HepG2 (cell line): ENCODE data around the gene GPHN. TPM values are rescaled to one million over a fixed set of nuclear protein-coding genes. Genes with fewer than 3 reads are reported as not detected.
A peak's percentile ranks its signal among the peaks of the same experiment; 100 is the strongest.

Experiments
- ATAC-seq: fragments of 200-7000 bp; cut with Tn5 transposase; 3 replicates; pipeline ENCODE4 v1.9.1; 2020; ENCODE audit warnings: mild to moderate bottlenecking, moderate library complexity
- BruUV-seq: library from RNA; stranded (reverse); fragments of 400-500 nt; replicated peaks from 2 replicates; lab custom pipeline; 2021; lab: Mats Ljungman, UMichigan
- CTCF ChIA-PET: fragments of 300-600 bp; formaldehyde crosslinking; extraction: SDS; loops from one replicate; lab custom pipeline; 2021; ENCODE audit warnings: low total read pairs, inconsistent platforms, low intra/inter-chr PET ratio; lab: Yijun Ruan, JAX
- POLR2A ChIA-PET: fragments of 350-600 bp; sonication (Branson Sonifier 250); formaldehyde crosslinking; loops from one replicate; lab custom pipeline; 2020; ENCODE audit warnings: antibody characterized with exemption, inconsistent platforms; lab: Yijun Ruan, JAX
- DNase-seq: peaks from one replicate; pipeline ENCODE4 v3.0.0-alpha.2; 2015; ENCODE audit warnings: low spot score
- FAIRE-seq: peaks from 3 replicates; lab custom pipeline; 2011; peaks lifted over from hg19 to GRCh38; lab: Jason Lieb, UNC
- H2AFZ ChIP-seq: one replicate; pipeline ENCODE4 v1.6.1; 2011; ENCODE audit warnings: low read length, inconsistent platforms
- H3K27ac ChIP-seq: fragments of 300-600 bp; 3 replicates; pipeline ENCODE4 v1.8.0; 2011; ENCODE audit warnings: mixed run types, mild to moderate bottlenecking, mixed read lengths, low read length, inconsistent platforms; ENCODE audit not compliant: insufficient read depth; ENCODE audit errors: extremely low read length
- H3K27me3 ChIP-seq, 2 experiments: fragments of 200-600 bp in 1 of 2; 2 replicates in 1 of 2; 3 replicates in 1 of 2; pipeline versions ENCODE4 v1.6.0 to v1.8.0; 2011; ENCODE audit warnings: low read length in 2 of 2, mild to moderate bottlenecking in 2 of 2, moderate library complexity in 2 of 2, inconsistent platforms in 1 of 2; ENCODE audit not compliant: insufficient read depth in 2 of 2, control insufficient read depth in 1 of 2
- H3K36me3 ChIP-seq, 2 experiments: fragments of 200-600 bp in 1 of 2; replicated peaks in 1 of 2; 2 replicates in 1 of 2; 3 replicates in 1 of 2; pipeline versions ENCODE4 v1.5.1 to v1.8.0; 2011; ENCODE audit warnings: low read length in 2 of 2, inconsistent platforms in 1 of 2; ENCODE audit not compliant: insufficient read depth in 2 of 2, control insufficient read depth in 1 of 2
- H3K4me1 ChIP-seq: 2 replicates; pipeline ENCODE4 v1.5.1; 2012; ENCODE audit warnings: low read length, inconsistent platforms; ENCODE audit not compliant: insufficient read depth
- H3K4me2 ChIP-seq: 2 replicates; pipeline ENCODE4 v1.6.0; 2011; ENCODE audit warnings: low read depth, low read length, inconsistent platforms
- H3K4me3 ChIP-seq, 3 experiments: fragments of 200-600 bp in 1 of 3; sonication (generic), shearing (Covaris generic) in 1 of 3; replicated peaks in 1 of 3; 2 replicates each; pipeline ENCODE4 v1.5.1; 2011 to 2016; ENCODE audit warnings: low read length in 3 of 3, inconsistent platforms in 2 of 3, low read depth in 2 of 3, mild to moderate bottlenecking in 2 of 3, control low read depth in 1 of 3, mixed read lengths in 1 of 3; ENCODE audit not compliant: insufficient read depth in 1 of 3
- H3K79me2 ChIP-seq: one replicate; pipeline ENCODE4 v1.6.1; 2011; ENCODE audit warnings: low read length, inconsistent platforms; ENCODE audit not compliant: insufficient read depth
- H3K9ac ChIP-seq: 2 replicates; pipeline ENCODE4 v1.6.0; 2011; ENCODE audit warnings: mild to moderate bottlenecking, low read depth, low read length, inconsistent platforms; ENCODE audit not compliant: insufficient read depth
- H3K9me3 ChIP-seq: 2 replicates; pipeline ENCODE4 v1.5.1; 2012; ENCODE audit warnings: mild to moderate bottlenecking, low read length
- H4K20me1 ChIP-seq: 2 replicates; pipeline ENCODE4 v1.6.0; 2011; ENCODE audit warnings: inconsistent platforms, mild to moderate bottlenecking, low read length, moderate library complexity; ENCODE audit not compliant: insufficient read depth
- CREM ChIP-seq, 2 experiments: sonication (generic) in 1 of 2; formaldehyde crosslinking in 1 of 2; IDR thresholded peaks; 2 replicates each; pipeline versions ENCODE4 v1.4.0 to v1.6.1; 2016 to 2020; ENCODE audit warnings: antibody characterized with exemption in 1 of 2, mild to moderate bottlenecking in 1 of 2, missing genetic modification reagents in 1 of 2
- DPF2 ChIP-seq: sonication (generic); formaldehyde crosslinking; IDR thresholded peaks from 2 replicates; pipeline ENCODE4 v1.4.0; 2020; ENCODE audit warnings: mild to moderate bottlenecking, low read depth, missing genetic modification reagents, borderline replicate concordance
- HDAC1 ChIP-seq: sonication (generic); formaldehyde crosslinking; IDR thresholded peaks from 2 replicates; pipeline ENCODE4 v1.5.1; 2020; ENCODE audit warnings: mild to moderate bottlenecking, missing genetic modification reagents
- NR2F6 ChIP-seq, 2 experiments: IDR thresholded peaks; 2 replicates each; pipeline ENCODE4 v1.6.1; 2016; ENCODE audit warnings: antibody characterized with exemption in 1 of 2, mild to moderate bottlenecking in 1 of 2
- RARA ChIP-seq: IDR thresholded peaks from 2 replicates; pipeline ENCODE4 v1.6.1; 2016; ENCODE audit warnings: missing genetic modification reagents, missing compliant biosample characterization
- SOX5 ChIP-seq: IDR thresholded peaks from 2 replicates; pipeline ENCODE4 v1.6.1; 2016; ENCODE audit warnings: borderline replicate concordance
- ZNF530 ChIP-seq: sonication (generic); formaldehyde crosslinking; IDR thresholded peaks from 2 replicates; pipeline ENCODE4 v1.5.0; 2020; ENCODE audit warnings: low read depth, mild to moderate bottlenecking, missing genetic modification reagents
- WGBS: methylation state at CpG from one replicate; pipeline ENCODE4 v1.1.6; 2017; ENCODE audit warnings: low lambda C conversion rate; 5-methylcytosine and 5-hydroxymethylcytosine counted together
- in situ Hi-C: cut with HindIII; loops from 2 replicates; pipeline ENCODE4 v1.10.0; 2017; ENCODE audit warnings: low pct_unique_long_range_greater_than_20kb; ENCODE audit not compliant: extremely low pct_ligation_motif_present
- intact Hi-C: fragments of 100-400 bp; cut with micrococcal nuclease; formaldehyde crosslinking; loops from one replicate; pipeline ENCODE4 v1.10.0; 2022; ENCODE audit not compliant: unreplicated experiment
- polyA plus RNA-seq, 8 experiments: library from polyadenylated mRNA; depleted of rRNA in 3 of 8; stranded (reverse) in 7 of 8; unstranded in 1 of 8; fragments of >200 nt; fragmentation: Illumina TruSeq in 4 of 8; extraction: Trizol in 4 of 8; gene quantifications; 2 replicates each; pipeline versions ENCODE4 v1.2.1 to v1.2.3, GENCODE V29; 2011 to 2016; ENCODE audit warnings: low read depth in 4 of 8, missing spikeins in 1 of 8, mixed read lengths in 1 of 8; ENCODE audit not compliant: insufficient read depth in 1 of 8
- total RNA-seq, 5 experiments: library from RNA; depleted of rRNA; stranded (reverse); fragments of >200 nt; fragmentation: Illumina TruSeq; extraction: Trizol; gene quantifications; 2 replicates each; pipeline ENCODE4 v1.2.3, GENCODE V29; 2016; ENCODE audit warnings: low read depth in 1 of 5
- TF ChIP-seq, protein P1 (sequence below): IDR thresholded peaks from 2 replicates; pipeline ENCODE4 v1.6.1; 2016; ENCODE audit warnings: low read depth, borderline replicate concordance
- TF ChIP-seq, protein P2 (sequence below): sonication (generic); formaldehyde crosslinking; IDR thresholded peaks from 2 replicates; pipeline ENCODE4 v1.5.1; 2020; ENCODE audit warnings: mild to moderate bottlenecking, moderate library complexity, missing genetic modification reagents
- TF ChIP-seq, protein P3 (sequence below): sonication (generic); formaldehyde crosslinking; IDR thresholded peaks from 2 replicates; pipeline ENCODE4 v1.4.0; 2020; ENCODE audit warnings: missing genetic modification reagents

The GPHN gene
- total and polyA plus RNA-seq, 2 of the 13 experiments (the other 11 are each of a cell fraction or from before 2014, with no cell fraction given): 12.7 to 19.2 TPM

DNA sequence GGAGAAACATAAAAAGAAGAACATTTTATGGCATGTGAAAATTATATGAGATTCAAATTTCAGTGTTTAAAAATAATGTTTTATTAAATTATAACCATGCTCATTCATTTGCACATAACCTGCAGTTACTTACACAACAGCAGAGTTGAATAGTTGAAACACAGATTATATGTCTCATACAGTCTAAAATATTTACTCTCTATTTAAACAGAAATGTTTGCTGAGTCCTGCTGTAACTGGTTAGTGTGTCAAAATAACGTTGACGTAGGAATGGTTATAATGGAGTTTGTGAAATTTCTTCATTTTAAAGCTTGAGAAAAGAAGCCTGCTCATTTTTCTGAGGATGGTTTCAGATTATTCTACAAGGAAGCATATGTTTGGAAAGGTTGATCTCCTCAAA lies 484.8 kb downstream of the GPHN start:
- FAIRE-seq: no peak
- Histone ChIP-seq H3K4me3 (no peak overlapping the region), H3K9me3 (no peaks in the 10 kb centered on the region), H3K79me2 (no peaks in the 10 kb centered on the region), H3K9ac (no peak overlapping the region), H2AFZ (no peak overlapping the region), H3K4me2 (no peak overlapping the region), H3K4me1 (peaks cover 15% of the 10 kb centered on the region), H3K27me3 (no peaks in the 10 kb centered on the region), H4K20me1 (no peaks in the 10 kb centered on the region)
- CTCF ChIA-PET: no interaction called here
- ATAC-seq: peak; percentile 46; the same call in 1 of the 3 replicates
- BruUV-seq: no TSS peak
- WGBS: 29% methylated on average over 2 of the region's 2 CpGs
- TF ChIP-seq HDAC1 (CRISPR knock-in tag) (no peak), RARA (CRISPR knock-in tag) (peak; percentile 23; the same call in 1 of the 2 replicates)
- TF ChIP-seq, all 625 proteins: peak for 1
- POLR2A ChIA-PET: no interaction called here
- Histone ChIP-seq H3K27ac (no peak overlapping the region), H3K36me3 (no peaks in the 10 kb centered on the region)
- peak; percentile 20 for DNase-seq
- in situ Hi-C loops (no loop called here), intact Hi-C loops (no loop called here)

DNA sequence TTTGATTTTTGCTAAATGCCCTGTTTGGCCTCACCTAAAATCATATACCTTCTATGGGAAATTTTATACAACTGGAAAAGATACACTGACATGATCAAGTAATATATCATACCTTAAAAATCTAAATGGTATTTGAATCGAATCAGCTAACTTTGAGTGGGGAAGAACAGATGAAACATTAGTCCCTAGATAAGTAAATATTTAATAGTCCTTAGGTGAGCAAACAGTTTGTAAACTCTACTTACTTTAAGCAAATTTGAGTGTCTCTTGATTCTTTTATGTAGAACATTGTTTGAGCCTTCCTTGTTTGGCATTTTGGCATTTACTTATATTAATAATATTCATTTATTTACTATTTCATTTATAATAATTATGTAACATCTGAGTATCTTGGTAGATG lies 485.6 kb downstream of the GPHN start:
- Histone ChIP-seq H3K4me3 (no peak overlapping the region), H2AFZ (no peak overlapping the region), H3K4me1 (peaks cover 15% of the 10 kb centered on the region), H3K36me3 (no peaks in the 10 kb centered on the region), H3K9ac (no peak overlapping the region), H3K9me3 (no peaks in the 10 kb centered on the region), H3K4me2 (no peak overlapping the region), H3K27me3 (no peaks in the 10 kb centered on the region), H4K20me1 (no peaks in the 10 kb centered on the region), H3K79me2 (no peaks in the 10 kb centered on the region), H3K27ac (no peak overlapping the region)
- ChIA-PET POLR2A (no interaction called here), CTCF (no interaction called here)
- no peak for TF ChIP-seq CREM (IDR thresholded peaks at IDR 0.05)
- TF ChIP-seq CREM (CRISPR knock-in tag; IDR thresholded peaks at IDR 0.05): no peak
- TF ChIP-seq NR2F6 (IDR thresholded peaks at IDR 0.05): no peak
- TF ChIP-seq NR2F6 (CRISPR knock-in tag; IDR thresholded peaks at IDR 0.05): no peak
- TF ChIP-seq, protein P1, sequence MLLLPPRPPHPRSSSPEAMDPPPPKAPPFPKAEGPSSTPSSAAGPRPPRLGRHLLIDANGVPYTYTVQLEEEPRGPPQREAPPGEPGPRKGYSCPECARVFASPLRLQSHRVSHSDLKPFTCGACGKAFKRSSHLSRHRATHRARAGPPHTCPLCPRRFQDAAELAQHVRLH: no peak
- TF ChIP-seq, protein P2, sequence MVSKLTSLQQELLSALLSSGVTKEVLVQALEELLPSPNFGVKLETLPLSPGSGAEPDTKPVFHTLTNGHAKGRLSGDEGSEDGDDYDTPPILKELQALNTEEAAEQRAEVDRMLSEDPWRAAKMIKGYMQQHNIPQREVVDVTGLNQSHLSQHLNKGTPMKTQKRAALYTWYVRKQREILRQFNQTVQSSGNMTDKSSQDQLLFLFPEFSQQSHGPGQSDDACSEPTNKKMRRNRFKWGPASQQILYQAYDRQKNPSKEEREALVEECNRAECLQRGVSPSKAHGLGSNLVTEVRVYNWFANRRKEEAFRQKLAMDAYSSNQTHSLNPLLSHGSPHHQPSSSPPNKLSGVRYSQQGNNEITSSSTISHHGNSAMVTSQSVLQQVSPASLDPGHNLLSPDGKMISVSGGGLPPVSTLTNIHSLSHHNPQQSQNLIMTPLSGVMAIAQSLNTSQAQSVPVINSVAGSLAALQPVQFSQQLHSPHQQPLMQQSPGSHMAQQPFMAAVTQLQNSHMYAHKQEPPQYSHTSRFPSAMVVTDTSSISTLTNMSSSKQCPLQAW (CRISPR knock-in tag): no peak
- TF ChIP-seq DPF2 (CRISPR knock-in tag): no peak
- no peak for TF ChIP-seq ZNF530 (CRISPR knock-in tag)
- TF ChIP-seq, protein P3, sequence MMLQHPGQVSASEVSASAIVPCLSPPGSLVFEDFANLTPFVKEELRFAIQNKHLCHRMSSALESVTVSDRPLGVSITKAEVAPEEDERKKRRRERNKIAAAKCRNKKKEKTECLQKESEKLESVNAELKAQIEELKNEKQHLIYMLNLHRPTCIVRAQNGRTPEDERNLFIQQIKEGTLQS (CRISPR knock-in tag): no peak
- no peak for TF ChIP-seq SOX5
- ATAC-seq (no peak), DNase-seq (no peak), FAIRE-seq (no peak)
- 53% methylated on average over 1 of the region's 1 CpG for WGBS
- in situ Hi-C loops: no loop called here
- BruUV-seq: no TSS peak
- intact Hi-C loops: no loop called here
